ENCODE measurements around the gene GCGR.

DNA sequence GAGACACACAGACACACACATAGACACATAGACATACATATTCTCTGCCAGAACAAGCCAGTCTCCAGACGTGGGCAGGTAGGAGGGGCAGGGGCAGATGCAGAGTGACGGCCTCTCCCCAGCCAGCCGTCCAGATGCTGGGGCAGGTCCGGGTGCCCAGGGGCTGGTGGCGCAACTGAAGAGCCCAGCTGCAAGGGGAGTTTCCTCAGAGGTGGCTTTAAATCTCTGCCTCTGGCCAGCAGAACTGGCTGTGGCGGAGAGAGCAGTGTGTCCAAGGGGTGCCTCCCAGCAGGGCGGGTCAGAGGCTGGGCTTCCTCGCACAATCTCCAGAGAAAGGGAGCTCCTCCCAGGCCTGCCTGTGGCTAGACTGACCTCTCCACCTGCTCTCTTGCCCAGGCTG is 9.4 kb upstream of the GCGR start:
- TF ChIP-seq, protein P1, sequence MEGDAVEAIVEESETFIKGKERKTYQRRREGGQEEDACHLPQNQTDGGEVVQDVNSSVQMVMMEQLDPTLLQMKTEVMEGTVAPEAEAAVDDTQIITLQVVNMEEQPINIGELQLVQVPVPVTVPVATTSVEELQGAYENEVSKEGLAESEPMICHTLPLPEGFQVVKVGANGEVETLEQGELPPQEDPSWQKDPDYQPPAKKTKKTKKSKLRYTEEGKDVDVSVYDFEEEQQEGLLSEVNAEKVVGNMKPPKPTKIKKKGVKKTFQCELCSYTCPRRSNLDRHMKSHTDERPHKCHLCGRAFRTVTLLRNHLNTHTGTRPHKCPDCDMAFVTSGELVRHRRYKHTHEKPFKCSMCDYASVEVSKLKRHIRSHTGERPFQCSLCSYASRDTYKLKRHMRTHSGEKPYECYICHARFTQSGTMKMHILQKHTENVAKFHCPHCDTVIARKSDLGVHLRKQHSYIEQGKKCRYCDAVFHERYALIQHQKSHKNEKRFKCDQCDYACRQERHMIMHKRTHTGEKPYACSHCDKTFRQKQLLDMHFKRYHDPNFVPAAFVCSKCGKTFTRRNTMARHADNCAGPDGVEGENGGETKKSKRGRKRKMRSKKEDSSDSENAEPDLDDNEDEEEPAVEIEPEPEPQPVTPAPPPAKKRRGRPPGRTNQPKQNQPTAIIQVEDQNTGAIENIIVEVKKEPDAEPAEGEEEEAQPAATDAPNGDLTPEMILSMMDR (IDR thresholded peaks at IDR 0.05; ENCODE audit: insufficient read depth, low read length, poor library complexity, severe bottlenecking), result no peak
- TF ChIP-seq EZH2phosphoT487 (conservative IDR thresholded peaks at IDR 0.05; ENCODE audit: low read length), result no peak

Measured in SU-DHL-6 (cell line).